GM15510 (cell line): ENCODE measurements around the gene VWA7.
A peak's percentile ranks its signal among the peaks of the same experiment; 100 is the strongest.

ENCODE experiments used
- POLR2A ChIP-seq: IDR thresholded peaks from 3 replicates; pipeline ENCODE4 v1.6.1; 2011; ENCODE audit warnings: borderline replicate concordance; ENCODE audit not compliant: insufficient read length; ENCODE audit errors: extremely low read depth

The VWA7 gene

DNA sequence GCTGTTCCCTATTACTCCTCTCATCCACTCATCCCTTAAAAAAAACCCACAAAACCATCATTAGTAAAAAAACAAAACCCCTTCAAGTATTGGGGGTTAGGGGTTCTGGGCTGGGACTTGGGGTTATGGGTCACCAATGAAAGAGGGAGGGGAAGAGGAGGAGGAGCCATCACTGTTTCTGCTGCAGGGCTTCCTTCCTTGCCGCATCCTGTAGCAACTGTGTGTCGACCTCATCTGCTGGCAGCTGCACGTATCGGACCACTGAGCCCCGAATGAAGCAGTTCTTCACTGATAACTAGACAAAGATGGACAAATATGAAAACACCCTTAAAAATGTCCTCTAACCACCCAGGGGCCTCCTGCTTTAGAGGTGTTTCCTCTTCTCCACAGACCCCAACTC, 20.5 kb upstream of the VWA7 start:
- no peak for TF ChIP-seq POLR2A

DNA sequence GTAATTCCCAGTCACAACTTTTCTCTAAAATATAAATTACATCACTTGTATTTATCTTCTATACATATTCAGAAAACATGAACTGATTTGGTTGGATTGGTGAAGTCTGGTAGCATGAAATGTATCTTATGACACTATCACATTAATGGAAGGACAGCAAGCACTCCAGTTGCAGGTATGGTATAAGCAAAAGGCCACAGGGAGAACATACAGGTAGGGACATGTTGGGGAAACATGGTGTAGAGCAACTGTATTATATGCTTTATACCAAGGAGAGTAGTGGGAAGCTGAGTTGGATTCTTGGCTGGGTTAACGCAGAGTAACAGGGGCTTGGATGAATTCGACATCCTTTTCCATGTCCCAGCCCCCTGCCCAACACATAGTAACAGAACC, 19.9 kb upstream of the VWA7 start:
- TF ChIP-seq POLR2A, result no peak

DNA sequence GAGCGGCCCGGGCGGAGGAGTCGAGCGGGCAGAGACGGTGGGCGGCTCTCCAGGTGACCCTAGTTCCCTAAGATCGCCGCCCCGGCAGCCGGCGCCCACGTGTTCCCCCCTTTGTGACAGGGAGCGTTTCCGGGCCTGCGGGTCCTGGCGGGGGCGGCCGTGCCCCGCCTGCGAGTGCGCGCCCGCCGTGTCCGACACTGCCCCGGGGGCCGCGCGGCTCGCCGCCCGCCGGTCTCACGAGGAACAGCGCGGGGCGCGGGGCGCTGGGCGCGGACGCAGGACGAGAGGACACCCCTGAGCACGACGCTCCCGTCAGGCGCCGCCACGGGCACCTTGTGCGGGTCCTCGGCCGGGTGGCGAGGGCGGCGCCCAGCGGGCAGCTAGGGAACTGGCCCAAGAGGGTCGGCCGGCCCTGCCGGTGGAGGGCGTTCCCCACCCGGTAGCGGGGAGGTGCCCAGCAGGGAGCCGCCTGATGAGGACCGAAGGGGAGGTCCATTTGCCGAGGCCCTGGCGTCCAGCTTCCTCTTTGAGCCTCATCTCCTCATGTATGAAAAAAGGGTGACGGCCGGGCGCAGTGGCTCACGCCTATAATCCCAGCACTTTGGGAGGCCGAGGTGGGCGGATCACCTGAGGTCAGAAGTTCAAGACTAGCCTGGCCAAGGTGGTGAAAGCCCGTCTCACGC, 18.6 kb upstream of the VWA7 start, which contains the start of gene VARS1:
TSS of gene VARS1 (minus strand) at position 137 of the 683 bp plus-strand sequence. CDS start 535 bp downstream, outside the sequence.
- peak; percentile 64 for TF ChIP-seq POLR2A

DNA sequence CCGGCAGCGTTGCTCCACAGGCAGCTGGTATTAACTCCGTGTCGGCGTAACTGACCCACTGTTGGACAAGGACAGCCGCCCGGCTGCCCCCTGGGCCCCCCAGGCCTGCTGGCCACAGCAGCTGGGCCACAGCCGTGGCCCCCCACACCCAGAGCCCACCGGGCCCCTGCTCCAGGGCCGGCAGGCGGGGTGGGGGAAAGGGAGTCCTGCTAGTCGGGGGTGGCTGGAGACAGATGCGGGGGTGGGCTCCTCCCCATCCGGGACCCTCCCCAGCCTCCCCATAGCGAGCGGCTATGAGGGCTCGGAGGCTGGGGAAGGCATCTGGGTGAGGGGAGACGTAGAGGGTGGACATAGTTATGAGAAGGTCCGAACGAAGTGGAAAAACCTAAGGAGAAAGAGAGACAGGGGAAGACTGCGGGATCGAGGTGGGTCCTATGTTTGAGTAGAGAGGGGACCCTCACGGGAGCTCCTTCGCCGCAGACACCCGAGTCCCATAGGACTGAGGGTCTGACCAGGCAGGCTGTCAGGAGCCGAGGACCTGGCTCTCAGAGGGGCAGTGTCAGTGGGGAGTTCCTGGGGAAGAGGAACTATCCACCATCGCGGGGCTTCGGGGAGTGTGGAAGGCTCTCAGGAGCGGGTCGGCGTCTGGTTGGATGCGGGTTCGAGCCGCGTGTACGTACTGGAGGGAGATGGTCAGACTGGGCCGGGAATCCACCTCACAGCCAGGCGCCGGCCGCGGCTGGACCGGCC, 17.9 kb upstream of the VWA7 start:
- no peak for TF ChIP-seq POLR2A

DNA sequence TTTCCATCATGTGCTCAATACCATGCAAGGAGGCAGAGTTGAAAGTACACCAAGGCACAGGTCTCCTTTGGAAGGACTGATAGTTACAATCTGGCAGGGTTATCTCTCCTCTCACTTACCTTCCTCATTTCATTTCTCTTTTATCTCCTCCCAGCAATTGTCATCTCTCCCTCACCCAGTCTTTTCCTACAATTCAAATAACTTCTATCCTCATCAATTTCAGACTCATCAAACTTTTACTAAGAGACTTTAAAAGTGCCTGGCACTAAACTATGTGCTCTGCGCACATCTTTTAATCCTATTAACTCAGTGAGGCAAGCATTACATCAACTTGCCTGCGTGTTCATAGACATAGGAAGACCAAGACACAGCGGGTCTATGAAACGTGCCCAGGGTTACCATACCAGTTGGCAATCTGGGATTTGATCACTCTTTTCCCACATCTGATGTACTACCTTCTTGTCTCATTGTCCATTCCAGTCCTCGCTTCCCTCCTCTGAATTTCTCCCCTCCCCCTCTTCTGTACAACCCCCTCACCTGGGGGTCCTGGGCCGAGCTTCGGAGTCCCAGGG, 17.3 kb upstream of the VWA7 start:
- TF ChIP-seq POLR2A, result no peak

DNA sequence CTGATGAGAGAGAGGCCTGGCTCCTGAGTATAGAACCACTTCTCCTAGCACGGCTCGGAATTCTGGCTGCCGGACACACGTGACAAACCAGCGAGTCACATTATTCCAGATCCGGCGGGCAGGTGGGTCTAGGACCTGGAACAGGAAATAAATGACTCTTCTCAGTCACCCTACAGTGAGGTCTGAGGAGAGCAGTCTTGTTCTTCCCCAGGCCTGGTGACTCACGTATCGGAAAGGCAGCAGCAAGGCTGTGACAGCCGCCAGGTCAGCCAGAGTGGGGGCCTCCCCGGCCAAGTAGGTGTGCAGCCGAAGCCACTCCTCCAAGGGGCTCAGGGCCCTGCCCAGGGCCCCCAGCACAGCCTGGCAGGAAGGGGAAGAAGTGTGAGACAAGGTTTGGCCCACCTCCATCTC, 15.6 kb upstream of the VWA7 start:
- no peak for TF ChIP-seq POLR2A

DNA sequence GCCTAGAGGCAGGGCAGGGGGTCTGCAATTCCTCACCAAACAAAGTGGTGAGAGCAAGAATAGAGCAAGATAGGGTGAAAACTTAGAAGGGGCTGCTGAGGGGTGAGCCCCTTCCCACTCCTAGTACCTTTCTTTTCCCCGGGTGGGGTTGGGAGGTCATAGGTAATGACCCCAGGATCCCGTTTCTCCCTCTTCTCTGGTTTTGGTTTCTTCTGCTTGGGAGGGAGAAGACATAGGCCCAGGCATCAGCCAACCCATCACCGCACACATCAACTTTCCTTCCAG, 14.9 kb upstream of the VWA7 start:
- TF ChIP-seq POLR2A, result no peak

DNA sequence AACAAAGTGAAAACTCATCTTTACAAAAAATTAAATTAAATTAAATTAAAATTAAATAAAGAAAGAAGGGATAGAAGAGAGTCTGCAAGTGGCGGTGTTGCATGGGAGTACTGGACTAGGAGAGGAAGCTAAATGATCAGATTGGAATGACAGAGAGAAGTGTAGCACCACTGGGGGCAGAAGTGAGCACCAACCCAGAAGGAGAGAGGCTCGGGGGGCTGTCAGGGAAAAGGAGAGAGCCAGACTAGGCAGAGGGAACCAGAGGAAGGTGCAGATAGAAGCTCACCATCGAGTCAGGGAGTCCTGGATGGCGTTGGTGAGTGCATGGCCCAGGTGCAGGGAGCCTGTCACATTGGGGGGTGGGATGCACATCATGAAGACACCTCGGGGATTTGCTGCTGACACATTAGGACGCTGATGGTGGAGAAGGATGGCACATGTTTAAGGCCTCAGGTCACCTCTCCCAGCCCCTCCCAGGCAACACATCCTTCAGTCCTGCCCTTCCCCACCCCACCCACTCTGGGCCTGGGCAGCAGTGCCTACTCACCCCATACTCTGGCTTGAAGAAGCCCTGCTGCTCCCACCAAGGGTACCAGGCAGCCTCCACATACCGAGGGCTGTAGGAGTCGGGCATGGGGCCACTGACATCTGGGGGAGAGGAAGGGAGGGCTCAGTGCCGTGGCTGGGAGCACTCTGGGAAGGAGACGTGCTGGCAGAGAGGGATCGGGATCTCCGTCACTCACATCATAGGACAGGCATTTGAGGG, 14.4 kb upstream of the VWA7 start:
- no peak for TF ChIP-seq POLR2A

DNA sequence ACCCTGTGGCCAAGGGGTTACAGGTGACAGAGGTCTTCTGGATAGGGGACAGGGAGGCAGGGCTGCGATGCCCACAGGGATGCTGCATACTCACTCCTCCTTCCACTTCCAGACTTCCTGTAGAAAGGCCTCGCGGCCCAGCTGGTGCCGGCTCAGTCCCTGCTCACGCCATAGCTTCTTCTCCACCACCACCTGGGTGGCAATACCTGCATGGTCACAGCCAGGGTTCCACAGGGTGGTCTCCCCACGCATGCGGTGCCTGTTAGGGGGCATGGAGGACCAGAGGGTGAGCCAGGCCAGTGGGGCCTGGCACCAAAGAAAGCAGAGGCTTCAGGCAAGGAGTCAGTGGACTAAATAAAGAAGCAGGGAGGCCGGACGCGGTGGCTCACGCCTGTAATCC, 8.3 kb upstream of the VWA7 start:
- TF ChIP-seq POLR2A, result no peak

DNA sequence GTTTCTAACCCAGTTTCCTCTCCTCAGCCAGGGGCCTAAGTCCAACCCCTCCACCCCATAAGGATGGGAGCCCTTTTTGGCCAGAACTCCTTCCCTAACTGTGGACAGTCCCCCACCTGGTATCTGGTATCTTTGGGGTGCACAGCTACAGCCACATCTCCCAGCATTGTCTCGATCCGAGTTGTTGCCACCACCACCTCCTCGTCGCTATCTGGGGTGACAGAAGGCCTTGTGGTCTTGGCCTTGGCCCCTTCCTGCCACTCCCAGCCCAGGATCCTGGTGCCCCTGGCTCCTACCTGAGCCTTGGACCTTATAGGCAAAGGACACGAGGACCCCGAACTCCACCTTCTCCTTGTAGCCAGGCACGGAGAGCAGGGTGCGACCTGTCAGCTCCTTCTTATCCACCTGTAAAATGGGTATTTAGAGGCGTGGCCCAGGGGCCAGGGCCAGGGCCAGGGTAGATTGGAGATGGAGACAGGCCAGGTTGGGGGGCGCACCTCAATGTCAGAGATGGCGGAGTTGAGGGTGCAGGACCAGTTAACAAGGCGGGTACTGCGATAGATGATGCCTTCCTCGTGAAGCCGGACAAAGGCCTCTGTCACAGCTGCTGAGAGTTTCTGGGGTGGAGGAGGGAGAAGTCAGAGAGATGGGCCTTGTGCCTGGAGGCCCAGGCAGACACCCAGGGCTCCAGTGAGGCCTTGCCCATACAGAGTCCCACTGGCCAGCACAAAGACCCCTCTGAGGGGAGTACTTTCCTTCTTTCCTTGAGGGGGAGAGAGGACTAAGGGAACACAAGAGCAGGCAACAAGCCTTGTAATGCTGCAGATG, 7.2 kb upstream of the VWA7 start:
- TF ChIP-seq POLR2A, result no peak

DNA sequence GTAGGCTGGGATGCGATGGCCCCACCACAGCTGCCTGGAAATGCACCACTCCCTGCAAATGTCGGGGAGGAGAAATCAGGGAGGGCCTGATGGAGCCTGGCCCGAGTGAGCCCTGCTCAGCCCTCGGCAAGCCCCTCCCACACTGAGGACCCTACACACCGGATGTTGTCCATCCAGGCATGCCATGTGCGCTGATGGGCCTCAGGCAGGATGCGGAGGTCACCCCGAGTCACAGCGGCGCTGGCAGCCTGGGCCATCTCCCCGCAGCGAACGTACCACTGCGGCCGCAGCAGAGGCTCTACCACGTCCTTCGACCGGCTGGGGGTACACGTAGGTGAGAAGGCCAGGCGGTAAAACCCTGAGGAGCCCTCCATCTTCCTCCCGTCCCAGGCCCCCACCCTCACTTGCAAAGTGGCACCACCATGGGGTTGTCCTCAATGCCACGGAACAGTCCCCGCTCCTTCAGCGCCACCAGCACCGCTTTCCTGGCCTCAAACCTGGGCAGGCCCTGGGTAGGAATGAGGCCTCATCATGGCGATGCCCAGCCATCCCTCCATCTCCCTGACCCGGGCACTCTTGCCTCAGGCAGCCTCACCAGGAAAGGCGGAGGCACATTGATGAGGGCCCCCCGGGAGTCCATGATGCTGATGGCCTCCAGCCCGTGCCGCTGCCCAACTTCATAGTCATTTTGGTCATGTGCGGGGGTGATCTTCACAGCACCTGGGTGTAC, 5.2 kb upstream of the VWA7 start:
- TF ChIP-seq POLR2A, result no peak

DNA sequence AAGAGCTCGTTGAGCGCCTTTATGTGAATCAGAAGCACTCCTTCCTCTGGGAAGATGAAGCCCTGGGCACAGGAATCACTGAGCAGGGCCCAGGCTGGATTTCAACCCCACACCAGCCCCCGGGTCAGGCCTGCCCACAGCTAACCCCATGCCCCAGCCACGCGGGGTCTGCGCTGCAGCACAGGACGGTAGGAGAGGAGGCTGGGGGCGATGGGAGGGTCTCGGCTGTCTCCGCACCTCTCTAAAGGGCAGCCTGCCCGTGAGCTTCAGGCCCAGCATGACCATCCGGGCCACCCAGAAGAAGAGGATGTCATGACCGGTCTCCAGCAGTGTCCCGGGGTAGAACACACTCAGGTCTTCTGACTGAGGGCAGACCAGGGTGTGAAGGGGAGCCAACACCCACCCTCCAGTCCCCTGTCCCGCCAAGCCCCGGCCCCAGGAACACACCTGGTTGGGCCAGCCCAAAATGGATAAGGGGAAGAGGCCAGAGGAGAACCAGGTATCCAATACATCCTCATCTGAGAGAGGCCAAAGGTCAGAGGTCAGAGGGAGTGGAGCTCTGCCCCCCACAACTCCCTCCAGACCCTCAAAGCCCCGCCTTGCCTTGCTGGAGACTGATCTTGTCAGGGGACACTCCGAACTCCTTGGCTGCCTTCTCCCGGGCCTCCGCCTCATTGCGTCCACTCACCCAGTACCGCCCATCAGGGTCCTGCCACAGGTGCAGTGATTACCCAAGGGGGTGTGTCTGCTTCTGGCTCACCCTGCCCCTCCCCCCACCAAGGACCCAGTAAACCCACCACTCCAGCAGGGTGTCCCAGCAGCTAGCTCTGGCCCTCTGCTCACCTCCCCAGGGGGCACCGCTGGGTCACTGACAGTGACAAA, 4.4 kb upstream of the VWA7 start:
- TF ChIP-seq POLR2A, result no peak
